ENCODE measurements around the gene TLR5.

- TF ChIP-seq, protein P1, sequence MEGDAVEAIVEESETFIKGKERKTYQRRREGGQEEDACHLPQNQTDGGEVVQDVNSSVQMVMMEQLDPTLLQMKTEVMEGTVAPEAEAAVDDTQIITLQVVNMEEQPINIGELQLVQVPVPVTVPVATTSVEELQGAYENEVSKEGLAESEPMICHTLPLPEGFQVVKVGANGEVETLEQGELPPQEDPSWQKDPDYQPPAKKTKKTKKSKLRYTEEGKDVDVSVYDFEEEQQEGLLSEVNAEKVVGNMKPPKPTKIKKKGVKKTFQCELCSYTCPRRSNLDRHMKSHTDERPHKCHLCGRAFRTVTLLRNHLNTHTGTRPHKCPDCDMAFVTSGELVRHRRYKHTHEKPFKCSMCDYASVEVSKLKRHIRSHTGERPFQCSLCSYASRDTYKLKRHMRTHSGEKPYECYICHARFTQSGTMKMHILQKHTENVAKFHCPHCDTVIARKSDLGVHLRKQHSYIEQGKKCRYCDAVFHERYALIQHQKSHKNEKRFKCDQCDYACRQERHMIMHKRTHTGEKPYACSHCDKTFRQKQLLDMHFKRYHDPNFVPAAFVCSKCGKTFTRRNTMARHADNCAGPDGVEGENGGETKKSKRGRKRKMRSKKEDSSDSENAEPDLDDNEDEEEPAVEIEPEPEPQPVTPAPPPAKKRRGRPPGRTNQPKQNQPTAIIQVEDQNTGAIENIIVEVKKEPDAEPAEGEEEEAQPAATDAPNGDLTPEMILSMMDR (IDR thresholded peaks at IDR 0.05), result no peak
- no peak for TF ChIP-seq POLR2A (IDR thresholded peaks at IDR 0.05)
- no peak for TF ChIP-seq EP300 (IDR thresholded peaks at IDR 0.05)
Observed at GRCh38 chr1:223059526-223059925, 83.5 kb downstream of the TLR5 start.

Data from gastroesophageal sphincter (tissue), 3 donors.